Testis (tissue), 3 donors: ENCODE measurements around the gene PFDN2. TPM values are rescaled to one million over a fixed set of nuclear protein-coding genes. Genes with fewer than 3 reads are reported as not detected.

Experiments
- DNase-seq: peaks from one replicate; pipeline ENCODE4 v3.0.0-alpha.2; 2019
- H3K27ac ChIP-seq, 2 donors: fragments of 200-600 bp; sonication (generic); one replicate each; pipeline ENCODE4 v1.5.1; 2019
- H3K27me3 ChIP-seq: fragments of 200-600 bp; sonication (generic); one replicate; pipeline ENCODE4 v1.5.1; 2019
- H3K36me3 ChIP-seq: fragments of 200-600 bp; sonication (generic); one replicate; pipeline ENCODE4 v1.5.1; 2017; ENCODE audit warnings: low read depth; ENCODE audit errors: missing control alignments
- H3K4me1 ChIP-seq: fragments of 200-600 bp; sonication (generic); one replicate; pipeline ENCODE4 v1.5.1; 2019
- H3K4me3 ChIP-seq, 2 donors: fragments of 200-600 bp; sonication (generic); one replicate each; pipeline ENCODE4 v1.5.1; 2017 to 2019
- H3K9me3 ChIP-seq: fragments of 200-600 bp; sonication (generic); one replicate; pipeline ENCODE4 v1.5.1; 2017
- CTCF ChIP-seq, 3 experiments: fragments of 450-650 bp in 2 of 3; fragments of 200-600 bp in 1 of 3; sonication (generic) in 1 of 3; IDR thresholded peaks; one replicate each; pipeline ENCODE4 v1.5.1; 2016 to 2019; ENCODE audit warnings: antibody characterized with exemption in 3 of 3, mild to moderate bottlenecking in 2 of 3, moderate library complexity in 1 of 3
- POLR2A ChIP-seq: fragments of 450-650 bp; IDR thresholded peaks from one replicate; pipeline ENCODE4 v1.6.1; 2017; ENCODE audit warnings: antibody characterized with exemption, mild to moderate bottlenecking, moderate library complexity
- WGBS, 2 donors: methylation state at CpG; one replicate each; pipeline ENCODE4 v1.1.5; 2018; 5-methylcytosine and 5-hydroxymethylcytosine counted together
- intact Hi-C: fragments of 100-400 bp; cut with DNase I; formaldehyde crosslinking; loops from one replicate; pipeline ENCODE4 v1.15.1; 2023; ENCODE audit warnings: low total_unique reads
- polyA plus RNA-seq: library from polyadenylated mRNA; stranded (reverse); fragments of 350-450 nt; fragmentation: Illumina TruSeq; extraction: RNeasy Lipid Tissue Mini Kit (QIAGEN cat#74804); gene quantifications from one replicate; pipeline ENCODE4 v1.2.3, GENCODE V29; 2014; ENCODE audit warnings: low read depth, low replicate concordance; ENCODE audit not compliant: insufficient read depth
- total RNA-seq, 2 donors: library from RNA; depleted of rRNA; stranded (reverse); fragments of >200 nt; gene quantifications; one replicate each; pipeline ENCODE4 v1.2.3, GENCODE V29; 2016

The PFDN2 gene
- total and polyA plus RNA-seq, 3 donors from 2014 or later, result 76.8 to 96.3 (median 88.6) TPM

- 69 to 81% methylated on average over 5 of the region's 5 CpGs for WGBS, 2 donors
Observed at GRCh38 chr1:161161652-161162051, 43.8 kb upstream of the PFDN2 start.

GRCh38 chr1:161160671-161161145, 42.9 kb upstream of the PFDN2 start:
- Histone ChIP-seq H3K27ac (no peak overlapping the region), H3K4me3 (no peak overlapping the region), H3K36me3 (no peaks in the 10 kb centered on the region), H3K9me3 (no peaks in the 10 kb centered on the region), H3K4me1 (peaks cover 29% of the 10 kb centered on the region), H3K27me3 (no peaks in the 10 kb centered on the region)
- no peak for DNase-seq
- WGBS, 2 donors, result 82 to 90% methylated on average over 18 to 22 of the region's 22 CpGs
- TF ChIP-seq POLR2A (no peak), CTCF (IDR thresholded peaks at IDR 0.05) (no peak)
- intact Hi-C loops, result no loop called here

More at GRCh38 chr1:161161652-161162051, 43.8 kb upstream of the PFDN2 start:
- peaks cover 29% of the 10 kb centered on the region for H3K4me1 ChIP-seq
- no peaks in the 10 kb centered on the region for H3K9me3 ChIP-seq
- no peak overlapping the region for H3K27ac ChIP-seq
- H3K4me3 ChIP-seq, result no peak overlapping the region
- no peaks in the 10 kb centered on the region for H3K36me3 ChIP-seq
- no peaks in the 10 kb centered on the region for H3K27me3 ChIP-seq
- intact Hi-C loops, result no loop called here
- no peak for TF ChIP-seq CTCF (IDR thresholded peaks at IDR 0.05)
- no peak for DNase-seq

- Histone ChIP-seq H3K9me3 (no peaks in the 10 kb centered on the region), H3K4me1 (peaks cover 33% of the 10 kb centered on the region), H3K36me3 (no peaks in the 10 kb centered on the region), H3K4me3 (peak overlapping the region; percentile 85 to 88), H3K27ac (peak overlapping the region; percentile 90 to 91), H3K27me3 (no peaks in the 10 kb centered on the region)
- no peak for DNase-seq
- WGBS, 2 donors, result 1 to 2% methylated on average over 11 of the region's 11 CpGs
- intact Hi-C loops, result no loop called here
- TF ChIP-seq POLR2A (no peak), CTCF (IDR thresholded peaks at IDR 0.05) (no peak)
Observed at GRCh38 chr1:161159913-161160243, 42.0 kb upstream of the PFDN2 start.

- Histone ChIP-seq H3K27me3 (no peaks in the 10 kb centered on the region), H3K4me3 (peak within 1 kb of the TSS; percentile 85 to 88), H3K9me3 (no peaks in the 10 kb centered on the region), H3K27ac (peak within 1 kb of the TSS; percentile 90 to 91), H3K36me3 (no peaks in the 10 kb centered on the region), H3K4me1 (peaks cover 39% of the 10 kb centered on the region)
- DNase-seq, result peak; percentile 95
- intact Hi-C loops, result no loop called here
- 0 to 2% methylated on average over 19 to 59 of the region's 60 CpGs for WGBS, 2 donors
- no peak for TF ChIP-seq POLR2A
- peak in 1 of 3 experiments; percentile 5 for TF ChIP-seq CTCF (IDR thresholded peaks at IDR 0.05)
Observed at GRCh38 chr1:161159087-161159912, 41.5 kb upstream of the PFDN2 start, which contains the start of gene USP21. USP21 (plus strand) TSS chr1:161159500; CDS start chr1:161160641, 1,141 bp downstream.
